ENCODE data around the gene YAP1.

Gene YAP1

GRCh38 chr11:102279641-102280170 is 169.5 kb downstream of the YAP1 start:
- DNase-seq (ENCODE audit: low read depth, low spot score), result no peak

GRCh38 chr11:102280245-102280833 is 170.1 kb downstream of the YAP1 start:
- DNase-seq (ENCODE audit: low read depth, low spot score), result no peak

All from activated CD4-positive, CD25-positive, alpha-beta regulatory T cell treated with anti-CD3 and anti-CD28 coated beads, Interleukin-2, amount 50 U/mL, for 16 hours (primary cell).